ENCODE data around the gene TOPBP1. TPM values are rescaled to one million over a fixed set of nuclear protein-coding genes. Genes with fewer than 3 reads are reported as not detected.

TOPBP1 gene
- total and polyA plus RNA-seq, 2 of the 8 experiments (the other 6 are each of a cell fraction or from before 2014, with no cell fraction given) = 19.7 to 35.9 TPM

DNA sequence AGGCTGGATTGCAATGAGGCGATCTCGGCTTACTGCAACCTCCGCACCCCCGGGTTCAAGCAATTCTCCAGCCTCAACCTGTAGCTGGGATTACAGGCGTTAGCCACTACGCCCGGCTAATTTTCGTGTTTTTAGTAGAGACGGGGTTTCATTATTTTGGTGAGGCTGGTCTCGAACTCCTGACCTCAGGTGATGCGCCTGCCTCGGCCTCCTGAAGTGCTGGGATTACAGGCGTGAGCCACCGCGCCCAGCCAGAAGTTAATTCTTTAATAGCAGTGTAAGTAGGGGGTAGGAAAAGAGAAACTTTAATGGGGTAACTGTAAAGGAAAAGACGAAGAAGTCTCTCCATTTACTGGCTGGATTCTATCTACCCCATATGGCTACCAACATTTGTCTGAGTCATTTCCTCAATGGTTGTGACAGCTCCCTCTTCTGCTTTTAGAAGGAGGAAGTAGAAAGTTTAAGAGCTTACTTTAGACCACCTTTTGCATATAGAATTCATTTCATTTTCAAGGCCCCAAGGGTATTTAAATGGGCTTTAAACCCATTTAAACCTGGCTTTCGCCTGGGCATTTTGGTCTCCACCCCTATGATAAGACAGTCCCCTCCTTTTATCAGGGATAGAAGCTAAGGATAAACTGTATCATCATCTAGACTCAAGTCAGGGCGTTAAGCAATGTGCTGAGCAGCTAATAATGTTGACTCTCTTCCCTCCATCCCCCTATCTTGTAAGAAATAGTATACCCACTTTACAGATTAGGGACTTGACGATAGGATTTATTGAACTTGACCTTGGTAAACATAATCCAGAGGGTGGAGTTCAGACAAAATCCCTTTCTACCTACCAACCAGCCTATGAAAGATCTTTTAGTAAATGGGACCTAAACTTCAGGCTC lies 89.3 kb downstream of the TOPBP1 start:
- DNase-seq (ENCODE audit: low read depth in 1 of 2, low spot score in 2 of 2) (no peak), FAIRE-seq (no peak)
- 88% methylated on average over 19 of the region's 19 CpGs; no CpG with 5 or more reads in 1 of the 2 experiments for WGBS, 2 experiments (ENCODE audit: extremely low coverage in 1 of 2, insufficient coverage in 1 of 2, insufficient read length in 1 of 2, insufficient replicate concordance in 2 of 2, low coverage in 1 of 2, low lambda C conversion rate in 2 of 2, missing lambda C conversion rate in 1 of 2)
- TF ChIP-seq CREB1 (IDR thresholded peaks at IDR 0.05) = no peak
- no peak for TF ChIP-seq EGR1 (IDR thresholded peaks at IDR 0.05; ENCODE audit: borderline replicate concordance, low read depth, low read length)
- TF ChIP-seq, protein P1, sequence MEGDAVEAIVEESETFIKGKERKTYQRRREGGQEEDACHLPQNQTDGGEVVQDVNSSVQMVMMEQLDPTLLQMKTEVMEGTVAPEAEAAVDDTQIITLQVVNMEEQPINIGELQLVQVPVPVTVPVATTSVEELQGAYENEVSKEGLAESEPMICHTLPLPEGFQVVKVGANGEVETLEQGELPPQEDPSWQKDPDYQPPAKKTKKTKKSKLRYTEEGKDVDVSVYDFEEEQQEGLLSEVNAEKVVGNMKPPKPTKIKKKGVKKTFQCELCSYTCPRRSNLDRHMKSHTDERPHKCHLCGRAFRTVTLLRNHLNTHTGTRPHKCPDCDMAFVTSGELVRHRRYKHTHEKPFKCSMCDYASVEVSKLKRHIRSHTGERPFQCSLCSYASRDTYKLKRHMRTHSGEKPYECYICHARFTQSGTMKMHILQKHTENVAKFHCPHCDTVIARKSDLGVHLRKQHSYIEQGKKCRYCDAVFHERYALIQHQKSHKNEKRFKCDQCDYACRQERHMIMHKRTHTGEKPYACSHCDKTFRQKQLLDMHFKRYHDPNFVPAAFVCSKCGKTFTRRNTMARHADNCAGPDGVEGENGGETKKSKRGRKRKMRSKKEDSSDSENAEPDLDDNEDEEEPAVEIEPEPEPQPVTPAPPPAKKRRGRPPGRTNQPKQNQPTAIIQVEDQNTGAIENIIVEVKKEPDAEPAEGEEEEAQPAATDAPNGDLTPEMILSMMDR (IDR thresholded peaks at IDR 0.05; ENCODE audit: control extremely low read depth in 1 of 3, insufficient read depth in 1 of 3, low read depth in 1 of 3, low read length in 3 of 3) = no peak
- TF ChIP-seq HDAC6 (IDR thresholded peaks at IDR 0.05; ENCODE audit: low read depth, low read length) = no peak
- TF ChIP-seq SIX5 (IDR thresholded peaks at IDR 0.05; ENCODE audit: low read depth, low read length) = no peak
- TF ChIP-seq KDM1A (IDR thresholded peaks at IDR 0.05; ENCODE audit: borderline replicate concordance, low read length) = no peak
- no peak for TF ChIP-seq JUND (IDR thresholded peaks at IDR 0.05; ENCODE audit: low read length)
- TF ChIP-seq, protein P2, sequence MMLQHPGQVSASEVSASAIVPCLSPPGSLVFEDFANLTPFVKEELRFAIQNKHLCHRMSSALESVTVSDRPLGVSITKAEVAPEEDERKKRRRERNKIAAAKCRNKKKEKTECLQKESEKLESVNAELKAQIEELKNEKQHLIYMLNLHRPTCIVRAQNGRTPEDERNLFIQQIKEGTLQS (IDR thresholded peaks at IDR 0.05; ENCODE audit: insufficient read depth, low read depth, low read length) = no peak

More for the DNA sequence above, 89.3 kb downstream of the TOPBP1 start:
- peaks cover 0 to 5% (median 2%) of the 10 kb centered on the region in 4 experiments; a peak in 3 of 7 replicates for H3K4me1 ChIP-seq (replicated peaks in 1 of 4; ENCODE audit: control insufficient read depth in 3 of 4, insufficient read depth in 4 of 4, low read length in 3 of 4)
- H3K27ac ChIP-seq (ENCODE audit: low read depth, low read length) = peak overlapping the region; percentile 57
- ChIA-PET CTCF (ENCODE audit: partially characterized antibody) (interaction anchor here (0.6 to 1.5 kb wide), 7 partner anchors 10 to 216 kb away, joined by 3 to 7 read pairs (median 5); no protein-coding TSS in a partner anchor), POLR2A (ENCODE audit: partially characterized antibody) (interaction anchor here (1.1 to 3.5 kb wide), 10 partner anchors 8 to 115 kb away, joined by 3 to 13 read pairs (median 5); no protein-coding TSS in a partner anchor)
- no peak overlapping the region for H3K56ac ChIP-seq (replicated peaks; ENCODE audit: insufficient read length, low read depth, low read length)
- H4K91ac ChIP-seq (replicated peaks; ENCODE audit: insufficient read length, low read length) = no peak overlapping the region
- peak overlapping the region; percentile 51 for H3K4ac ChIP-seq (replicated peaks; ENCODE audit: insufficient read length, low read depth, low read length)
- peak overlapping the region in 1 of 4 experiments; percentile 60; a peak in 2 of 7 replicates for H3K9ac ChIP-seq (replicated peaks in 1 of 4; ENCODE audit: extremely low read depth in 1 of 4, low read depth in 3 of 4, low read length in 3 of 4)
- H3K79me1 ChIP-seq (ENCODE audit: low read depth, low read length) = no peaks in the 10 kb centered on the region
- 0 out of 2 replicates have a peak, but pooled peaks cover 5% of the 10 kb centered on the region for H3K23me2 ChIP-seq (ENCODE audit: low read depth, low read length)
- H4K5ac ChIP-seq (ENCODE audit: insufficient read length, low read depth, low read length) = peak overlapping the region; percentile 19
- H2AFZ ChIP-seq (ENCODE audit: low read length) = peak overlapping the region; percentile 97; the same call in 1 of the 2 replicates
- peaks cover 5 to 24% (median 14%) of the 10 kb centered on the region in 4 experiments; a peak in 5 of 8 replicates for H3K36me3 ChIP-seq (ENCODE audit: control insufficient read depth in 2 of 4, insufficient read depth in 4 of 4, low read length in 3 of 4)
- H3K27me3 ChIP-seq (replicated peaks in 1 of 4; ENCODE audit: control insufficient read depth in 3 of 4, extremely low read depth in 1 of 4, insufficient read depth in 3 of 4, low read length in 3 of 4) = no peaks in the 10 kb centered on the region
- peaks cover 0 to 7% of the 10 kb centered on the region in 2 experiments for H4K20me1 ChIP-seq (replicated peaks in 1 of 2; ENCODE audit: control insufficient read depth in 1 of 2, insufficient read depth in 2 of 2, low read length in 2 of 2)
- H3K4me3 ChIP-seq (ENCODE audit: extremely low read depth in 1 of 4, insufficient read depth in 2 of 4, low read depth in 3 of 4, low read length in 4 of 4) = peak overlapping the region in 3 of 4 experiments; percentile 16 to 52 (median 20); a peak in 3 of 8 replicates
- no peak overlapping the region for H2BK15ac ChIP-seq (ENCODE audit: low read length)
- peak overlapping the region; percentile 12; the same call in 1 of the 2 replicates for H2BK5ac ChIP-seq (ENCODE audit: low read depth, low read length)
- no peak overlapping the region for H2BK12ac ChIP-seq (ENCODE audit: low read depth, low read length)
- no peak overlapping the region for H2AK5ac ChIP-seq (ENCODE audit: low read depth, low read length)
- H3K4me2 ChIP-seq (ENCODE audit: insufficient read depth in 1 of 2, low read depth in 2 of 2, low read length in 2 of 2) = peak overlapping the region; percentile 52 to 70
- H3K18ac ChIP-seq (ENCODE audit: extremely low read depth, low read length) = peak overlapping the region; percentile 41; the same call in 1 of the 2 replicates
- H3K9me3 ChIP-seq (ENCODE audit: insufficient read depth in 2 of 2, low read depth in 1 of 2, low read length in 1 of 2) = no peaks in the 10 kb centered on the region
- no peak overlapping the region for H2BK20ac ChIP-seq (ENCODE audit: low read length)
- H2BK120ac ChIP-seq (replicated peaks; ENCODE audit: low read depth, low read length) = no peak overlapping the region
- H3K23ac ChIP-seq (ENCODE audit: insufficient read length) = no peak overlapping the region
- H3K79me2 ChIP-seq (ENCODE audit: control insufficient read depth in 1 of 2, insufficient read depth in 2 of 2, low read length in 2 of 2) = peaks cover 16 to 30% of the 10 kb centered on the region in 2 experiments
- H4K8ac ChIP-seq (ENCODE audit: extremely low read depth, insufficient read depth, low read length) = no peak overlapping the region
- no peak overlapping the region for H3K14ac ChIP-seq (ENCODE audit: insufficient read length)

Measured in H1 (cell line).